IPS-20b (cell line): ENCODE results near the gene SRBD1.

ENCODE experiments used
- H3K27ac ChIP-seq: one replicate; pipeline ENCODE4 v1.5.1; 2013; ENCODE audit warnings: low read length
- H3K27me3 ChIP-seq: 2 replicates; pipeline ENCODE4 v1.6.1; 2013; ENCODE audit warnings: mild to moderate bottlenecking, low read length, inconsistent platforms; ENCODE audit not compliant: insufficient read depth
- H3K36me3 ChIP-seq: 2 replicates; pipeline ENCODE4 v1.6.1; 2013; ENCODE audit warnings: low read depth, mild to moderate bottlenecking, inconsistent platforms, low read length, moderate library complexity; ENCODE audit not compliant: insufficient read depth
- H3K4me1 ChIP-seq: 2 replicates; pipeline ENCODE4 v1.6.1; 2013; ENCODE audit warnings: mild to moderate bottlenecking, control low read depth, inconsistent platforms, low read length, moderate library complexity; ENCODE audit not compliant: insufficient read depth
- H3K4me3 ChIP-seq: 2 replicates; pipeline ENCODE4 v1.5.1; 2013; ENCODE audit warnings: mild to moderate bottlenecking, low read length, inconsistent platforms
- H3K9ac ChIP-seq: 2 replicates; pipeline ENCODE4 v1.6.1; 2013; ENCODE audit warnings: low read depth, mild to moderate bottlenecking, inconsistent platforms, low read length, moderate library complexity
- H3K9me3 ChIP-seq: 2 replicates; pipeline ENCODE4 v1.6.1; 2013; ENCODE audit warnings: mild to moderate bottlenecking, low read depth, low read length, inconsistent platforms; ENCODE audit not compliant: insufficient read depth

The SRBD1 gene

GRCh38 chr2:45629971-45630370 is 18.9 kb upstream of the SRBD1 start:
- Histone ChIP-seq H3K4me1 (peaks cover 17% of the 10 kb centered on the region), H3K27ac (no peak overlapping the region), H3K36me3 (no peaks in the 10 kb centered on the region), H3K27me3 (no peaks in the 10 kb centered on the region), H3K4me3 (no peak overlapping the region), H3K9ac (no peak overlapping the region), H3K9me3 (no peaks in the 10 kb centered on the region)

- Histone ChIP-seq H3K9ac (no peak overlapping the region), H3K27me3 (no peaks in the 10 kb centered on the region), H3K4me3 (no peak overlapping the region), H3K36me3 (no peaks in the 10 kb centered on the region), H3K4me1 (peaks cover 17% of the 10 kb centered on the region), H3K9me3 (no peaks in the 10 kb centered on the region), H3K27ac (no peak overlapping the region)
These were observed 16.8 kb upstream of the SRBD1 start for GRCh38 chr2:45627911-45628310.

GRCh38 chr2:45626387-45627221 is 15.5 kb upstream of the SRBD1 start:
- H3K4me3 ChIP-seq, result no peak overlapping the region
- H3K27ac ChIP-seq, result no peak overlapping the region
- no peak overlapping the region for H3K9ac ChIP-seq
- H3K9me3 ChIP-seq, result no peaks in the 10 kb centered on the region
- H3K4me1 ChIP-seq, result peaks cover 8% of the 10 kb centered on the region
- no peaks in the 10 kb centered on the region for H3K36me3 ChIP-seq
- no peaks in the 10 kb centered on the region for H3K27me3 ChIP-seq

- Histone ChIP-seq H3K9ac (no peak overlapping the region), H3K27me3 (no peaks in the 10 kb centered on the region)
These were observed 14.8 kb upstream of the SRBD1 start for GRCh38 chr2:45625824-45626223.

GRCh38 chr2:45623098-45623497 is 12.0 kb upstream of the SRBD1 start:
- no peak overlapping the region for H3K9ac ChIP-seq
- no peaks in the 10 kb centered on the region for H3K9me3 ChIP-seq
- H3K36me3 ChIP-seq, result no peaks in the 10 kb centered on the region
- H3K27me3 ChIP-seq, result no peaks in the 10 kb centered on the region
- no peaks in the 10 kb centered on the region for H3K4me1 ChIP-seq
- no peak overlapping the region for H3K4me3 ChIP-seq
- H3K27ac ChIP-seq, result no peak overlapping the region

More at GRCh38 chr2:45625824-45626223, 14.8 kb upstream of the SRBD1 start:
- Histone ChIP-seq H3K4me1 (peaks cover under 1% of the 10 kb centered on the region; the same call in 1 of the 2 replicates), H3K27ac (no peak overlapping the region), H3K4me3 (no peak overlapping the region), H3K36me3 (no peaks in the 10 kb centered on the region), H3K9me3 (no peaks in the 10 kb centered on the region)

- no peak overlapping the region for H3K27ac ChIP-seq
- H3K4me1 ChIP-seq, result no peaks in the 10 kb centered on the region
- no peaks in the 10 kb centered on the region for H3K27me3 ChIP-seq
- H3K4me3 ChIP-seq, result no peak overlapping the region
- H3K9me3 ChIP-seq, result no peaks in the 10 kb centered on the region
- no peaks in the 10 kb centered on the region for H3K36me3 ChIP-seq
- no peak overlapping the region for H3K9ac ChIP-seq
These were observed 11.4 kb upstream of the SRBD1 start for GRCh38 chr2:45622336-45623075.

GRCh38 chr2:45617496-45617895 is 6.4 kb upstream of the SRBD1 start:
- Histone ChIP-seq H3K4me3 (no peak overlapping the region), H3K9me3 (no peaks in the 10 kb centered on the region), H3K27ac (no peak overlapping the region), H3K27me3 (no peaks in the 10 kb centered on the region), H3K9ac (no peak overlapping the region), H3K4me1 (no peaks in the 10 kb centered on the region; the same call in 1 of the 2 replicates), H3K36me3 (no peaks in the 10 kb centered on the region)

GRCh38 chr2:45616658-45617411 is 5.8 kb upstream of the SRBD1 start:
- H3K4me3 ChIP-seq, result no peak overlapping the region
- H3K27me3 ChIP-seq, result no peaks in the 10 kb centered on the region
- H3K4me1 ChIP-seq, result no peaks in the 10 kb centered on the region; the same call in 1 of the 2 replicates
- no peak overlapping the region for H3K9ac ChIP-seq
- H3K36me3 ChIP-seq, result no peaks in the 10 kb centered on the region
- H3K9me3 ChIP-seq, result no peaks in the 10 kb centered on the region
- no peak overlapping the region for H3K27ac ChIP-seq

- no peaks in the 10 kb centered on the region for H3K9me3 ChIP-seq
- no peaks in the 10 kb centered on the region for H3K36me3 ChIP-seq
- H3K4me1 ChIP-seq, result peaks cover 2% of the 10 kb centered on the region; the same call in 1 of the 2 replicates
- H3K4me3 ChIP-seq, result no peak overlapping the region
- no peaks in the 10 kb centered on the region for H3K27me3 ChIP-seq
- no peak overlapping the region for H3K9ac ChIP-seq
- H3K27ac ChIP-seq, result no peak overlapping the region
These were observed 3.9 kb upstream of the SRBD1 start for GRCh38 chr2:45614871-45615415.

- H3K9me3 ChIP-seq, result no peaks in the 10 kb centered on the region
- H3K27ac ChIP-seq, result no peak overlapping the region
- H3K4me3 ChIP-seq, result no peak overlapping the region
- H3K27me3 ChIP-seq, result no peaks in the 10 kb centered on the region
- peaks cover 5% of the 10 kb centered on the region; the same call in 1 of the 2 replicates for H3K4me1 ChIP-seq
- no peaks in the 10 kb centered on the region for H3K36me3 ChIP-seq
- no peak overlapping the region for H3K9ac ChIP-seq
These were observed 3.3 kb upstream of the SRBD1 start for GRCh38 chr2:45614330-45614729.

- H3K27me3 ChIP-seq, result no peaks in the 10 kb centered on the region
- H3K9me3 ChIP-seq, result no peaks in the 10 kb centered on the region
These were observed 1.7 kb upstream of the SRBD1 start for GRCh38 chr2:45612731-45613130.

More at GRCh38 chr2:45612731-45613130, 1.7 kb upstream of the SRBD1 start:
- no peaks in the 10 kb centered on the region for H3K36me3 ChIP-seq
- H3K4me3 ChIP-seq, result no peak overlapping the region
- peaks cover 5% of the 10 kb centered on the region; the same call in 1 of the 2 replicates for H3K4me1 ChIP-seq
- H3K27ac ChIP-seq, result no peak overlapping the region
- no peak overlapping the region for H3K9ac ChIP-seq
